Activated T-helper 1 cell treated with anti-CD3 and anti-CD28 coated beads, Interleukin-12 subunit alpha, Interleukin-12 subunit beta, Interleukin-2, Interleukin-4 antibody, amounts not matched to agents 30 ng/mL and 10 ng/mL and 1 ng/mL, durations not matched to agents 14 hours and 24 hours and 36 hours (primary cell): ENCODE results near the gene GPRIN3. TPM values are rescaled to one million over a fixed set of nuclear protein-coding genes. Genes with fewer than 3 reads are reported as not detected.

ENCODE experiments used
- DNase-seq: peaks from one replicate; pipeline ENCODE4 v3.0.0; 2021; ENCODE audit warnings: low spot score
- H3K27ac Mint-ChIP-seq: one replicate; pipeline ENCODE4 v1.8.0; 2021; ENCODE audit warnings: mild to moderate bottlenecking, mixed read lengths
- H3K27me3 Mint-ChIP-seq: one replicate; pipeline ENCODE4 v1.8.0; 2022; ENCODE audit warnings: mild to moderate bottlenecking, moderate library complexity, mixed read lengths; ENCODE audit not compliant: insufficient read depth
- H3K36me3 Mint-ChIP-seq: one replicate; pipeline ENCODE4 v1.8.0; 2021; ENCODE audit warnings: low read depth, mixed read lengths
- H3K4me1 Mint-ChIP-seq: one replicate; pipeline ENCODE4 v1.8.0; 2021; ENCODE audit warnings: low read depth, mixed read lengths
- H3K4me3 Mint-ChIP-seq: one replicate; pipeline ENCODE4 v1.8.0; 2021; ENCODE audit warnings: mild to moderate bottlenecking, moderate library complexity, mixed read lengths
- H3K9me3 Mint-ChIP-seq: one replicate; pipeline ENCODE4 v1.8.0; 2021; ENCODE audit warnings: mixed read lengths
- intact Hi-C: fragments of 100-400 bp; cut with micrococcal nuclease; formaldehyde crosslinking; loops from one replicate; pipeline ENCODE4 v1.15.1; 2024
- total RNA-seq: library from RNA; stranded (reverse); gene quantifications from 2 replicates; pipeline ENCODE4 v1.2.3, GENCODE V29; 2022

The GPRIN3 gene
- total RNA-seq, 1 donor from 2014 or later: 37.1 TPM

- Mint-ChIP-seq H3K4me1 (peaks cover 77% of the 10 kb centered on the region), H3K27me3 (no peaks in the 10 kb centered on the region), H3K4me3 (peak overlapping the region; percentile 34), H3K27ac (peak overlapping the region; percentile 83), H3K9me3 (peaks cover 3% of the 10 kb centered on the region), H3K36me3 (peaks cover 30% of the 10 kb centered on the region)
- intact Hi-C loops: loop anchor here (2.0 to 5.0 kb wide), 2 partner anchors 13 to 33 kb away; no protein-coding TSS in a partner anchor
- no peak for DNase-seq
Observed at GRCh38 chr4:89284020-89284424, 23.6 kb downstream of the GPRIN3 start.

- Mint-ChIP-seq H3K27me3 (no peaks in the 10 kb centered on the region), H3K4me3 (peak overlapping the region; percentile 34), H3K36me3 (peaks cover 32% of the 10 kb centered on the region), H3K4me1 (peaks cover 71% of the 10 kb centered on the region), H3K9me3 (peaks cover 3% of the 10 kb centered on the region), H3K27ac (peak overlapping the region; percentile 83)
- DNase-seq: no peak
- intact Hi-C loops: loop anchor here (2.0 to 5.0 kb wide), 2 partner anchors 13 to 34 kb away; no protein-coding TSS in a partner anchor
Observed at GRCh38 chr4:89283226-89284009, 24.2 kb downstream of the GPRIN3 start.

GRCh38 chr4:89279385-89279784 is 28.2 kb downstream of the GPRIN3 start:
- H3K27me3 Mint-ChIP-seq: no peaks in the 10 kb centered on the region
- H3K4me3 Mint-ChIP-seq: no peak overlapping the region
- peaks cover 53% of the 10 kb centered on the region for H3K4me1 Mint-ChIP-seq
- H3K27ac Mint-ChIP-seq: no peak overlapping the region
- H3K9me3 Mint-ChIP-seq: peaks cover 3% of the 10 kb centered on the region
- DNase-seq: no peak
- intact Hi-C loops: no loop called here
- H3K36me3 Mint-ChIP-seq: peaks cover 43% of the 10 kb centered on the region

GRCh38 chr4:89277412-89277811 is 30.2 kb downstream of the GPRIN3 start:
- H3K4me1 Mint-ChIP-seq: peaks cover 54% of the 10 kb centered on the region

GRCh38 chr4:89276296-89276695 is 31.3 kb downstream of the GPRIN3 start:
- no peak overlapping the region for H3K27ac Mint-ChIP-seq
- H3K36me3 Mint-ChIP-seq: peaks cover 42% of the 10 kb centered on the region
- H3K4me1 Mint-ChIP-seq: peaks cover 54% of the 10 kb centered on the region

More at GRCh38 chr4:89277412-89277811, 30.2 kb downstream of the GPRIN3 start:
- H3K9me3 Mint-ChIP-seq: peaks cover 3% of the 10 kb centered on the region
- H3K36me3 Mint-ChIP-seq: peaks cover 46% of the 10 kb centered on the region
- H3K4me3 Mint-ChIP-seq: no peak overlapping the region
- DNase-seq: no peak
- intact Hi-C loops: no loop called here
- no peak overlapping the region for H3K27ac Mint-ChIP-seq
- H3K27me3 Mint-ChIP-seq: no peaks in the 10 kb centered on the region

GRCh38 chr4:89275587-89275986 is 32.0 kb downstream of the GPRIN3 start:
- no peak overlapping the region for H3K27ac Mint-ChIP-seq
- peaks cover 60% of the 10 kb centered on the region for H3K4me1 Mint-ChIP-seq
- peaks cover 44% of the 10 kb centered on the region for H3K36me3 Mint-ChIP-seq
- no peak overlapping the region for H3K4me3 Mint-ChIP-seq
- DNase-seq: no peak
- intact Hi-C loops: no loop called here
- no peaks in the 10 kb centered on the region for H3K9me3 Mint-ChIP-seq
- H3K27me3 Mint-ChIP-seq: no peaks in the 10 kb centered on the region

More at GRCh38 chr4:89276296-89276695, 31.3 kb downstream of the GPRIN3 start:
- no peak for DNase-seq
- no peaks in the 10 kb centered on the region for H3K27me3 Mint-ChIP-seq
- no peak overlapping the region for H3K4me3 Mint-ChIP-seq
- intact Hi-C loops: no loop called here
- H3K9me3 Mint-ChIP-seq: peaks cover under 1% of the 10 kb centered on the region

- intact Hi-C loops: no loop called here
- H3K36me3 Mint-ChIP-seq: peaks cover 47% of the 10 kb centered on the region
- H3K4me3 Mint-ChIP-seq: no peak overlapping the region
- H3K27me3 Mint-ChIP-seq: no peaks in the 10 kb centered on the region
- no peaks in the 10 kb centered on the region for H3K9me3 Mint-ChIP-seq
- DNase-seq: no peak
- H3K27ac Mint-ChIP-seq: no peak overlapping the region
- H3K4me1 Mint-ChIP-seq: peaks cover 76% of the 10 kb centered on the region
Observed at GRCh38 chr4:89273741-89274141, 33.9 kb downstream of the GPRIN3 start.

- H3K4me1 Mint-ChIP-seq: peaks cover 82% of the 10 kb centered on the region
Observed at GRCh38 chr4:89270792-89271191, 36.8 kb downstream of the GPRIN3 start.

GRCh38 chr4:89269121-89269666 is 38.4 kb downstream of the GPRIN3 start:
- H3K27ac Mint-ChIP-seq: no peak overlapping the region
- no peak for DNase-seq
- H3K4me1 Mint-ChIP-seq: peaks cover 81% of the 10 kb centered on the region
- no peak overlapping the region for H3K4me3 Mint-ChIP-seq
- H3K36me3 Mint-ChIP-seq: peaks cover 36% of the 10 kb centered on the region
- peaks cover 3% of the 10 kb centered on the region for H3K9me3 Mint-ChIP-seq
- H3K27me3 Mint-ChIP-seq: no peaks in the 10 kb centered on the region
- intact Hi-C loops: no loop called here

More at GRCh38 chr4:89270792-89271191, 36.8 kb downstream of the GPRIN3 start:
- no peaks in the 10 kb centered on the region for H3K9me3 Mint-ChIP-seq
- DNase-seq: no peak
- peaks cover 39% of the 10 kb centered on the region for H3K36me3 Mint-ChIP-seq
- no peaks in the 10 kb centered on the region for H3K27me3 Mint-ChIP-seq
- no peak overlapping the region for H3K4me3 Mint-ChIP-seq
- peak overlapping the region; percentile 55 for H3K27ac Mint-ChIP-seq
- intact Hi-C loops: loop anchor here (1.0 to 2.0 kb wide), 2 partner anchors 14 to 19 kb away; no protein-coding TSS in a partner anchor

GRCh38 chr4:89268679-89269078 is 38.9 kb downstream of the GPRIN3 start:
- H3K36me3 Mint-ChIP-seq: peaks cover 32% of the 10 kb centered on the region
- H3K9me3 Mint-ChIP-seq: peaks cover 5% of the 10 kb centered on the region
- H3K4me1 Mint-ChIP-seq: peaks cover 81% of the 10 kb centered on the region
- H3K27me3 Mint-ChIP-seq: no peaks in the 10 kb centered on the region
- intact Hi-C loops: no loop called here
- H3K4me3 Mint-ChIP-seq: no peak overlapping the region
- no peak overlapping the region for H3K27ac Mint-ChIP-seq
- no peak for DNase-seq

- peaks cover 34% of the 10 kb centered on the region for H3K36me3 Mint-ChIP-seq
- no peaks in the 10 kb centered on the region for H3K27me3 Mint-ChIP-seq
- DNase-seq: no peak
- intact Hi-C loops: no loop called here
- H3K4me3 Mint-ChIP-seq: no peak overlapping the region
- H3K4me1 Mint-ChIP-seq: peaks cover 81% of the 10 kb centered on the region
- H3K27ac Mint-ChIP-seq: no peak overlapping the region
- peaks cover 5% of the 10 kb centered on the region for H3K9me3 Mint-ChIP-seq
Observed at GRCh38 chr4:89267846-89268245, 39.8 kb downstream of the GPRIN3 start.

- H3K4me1 Mint-ChIP-seq: peaks cover 80% of the 10 kb centered on the region
- peaks cover 30% of the 10 kb centered on the region for H3K36me3 Mint-ChIP-seq
- no peak overlapping the region for H3K4me3 Mint-ChIP-seq
- intact Hi-C loops: no loop called here
- no peak for DNase-seq
- H3K27ac Mint-ChIP-seq: no peak overlapping the region
- H3K27me3 Mint-ChIP-seq: no peaks in the 10 kb centered on the region
- H3K9me3 Mint-ChIP-seq: peaks cover 5% of the 10 kb centered on the region
Observed at GRCh38 chr4:89267392-89267791, 40.2 kb downstream of the GPRIN3 start.

- intact Hi-C loops: no loop called here
- peaks cover 71% of the 10 kb centered on the region for H3K4me1 Mint-ChIP-seq
- H3K27ac Mint-ChIP-seq: no peak overlapping the region
- DNase-seq: no peak
- H3K36me3 Mint-ChIP-seq: peaks cover 27% of the 10 kb centered on the region
- H3K4me3 Mint-ChIP-seq: no peak overlapping the region
- peaks cover 5% of the 10 kb centered on the region for H3K9me3 Mint-ChIP-seq
- H3K27me3 Mint-ChIP-seq: no peaks in the 10 kb centered on the region
Observed at GRCh38 chr4:89266128-89266527, 41.5 kb downstream of the GPRIN3 start.
